LNCAP (cell line): ENCODE data around the gene ABHD4.

ENCODE experiments used
- TF ChIP-seq, protein P1 (sequence below): fragments of 450-650 bp; IDR thresholded peaks from 2 replicates; pipeline ENCODE4 v1.5.1; 2017; ENCODE audit warnings: mild to moderate bottlenecking

The ABHD4 gene

GRCh38 chr14:22656226-22656625 lies 58.1 kb downstream of the ABHD4 start:
- TF ChIP-seq, protein P1, sequence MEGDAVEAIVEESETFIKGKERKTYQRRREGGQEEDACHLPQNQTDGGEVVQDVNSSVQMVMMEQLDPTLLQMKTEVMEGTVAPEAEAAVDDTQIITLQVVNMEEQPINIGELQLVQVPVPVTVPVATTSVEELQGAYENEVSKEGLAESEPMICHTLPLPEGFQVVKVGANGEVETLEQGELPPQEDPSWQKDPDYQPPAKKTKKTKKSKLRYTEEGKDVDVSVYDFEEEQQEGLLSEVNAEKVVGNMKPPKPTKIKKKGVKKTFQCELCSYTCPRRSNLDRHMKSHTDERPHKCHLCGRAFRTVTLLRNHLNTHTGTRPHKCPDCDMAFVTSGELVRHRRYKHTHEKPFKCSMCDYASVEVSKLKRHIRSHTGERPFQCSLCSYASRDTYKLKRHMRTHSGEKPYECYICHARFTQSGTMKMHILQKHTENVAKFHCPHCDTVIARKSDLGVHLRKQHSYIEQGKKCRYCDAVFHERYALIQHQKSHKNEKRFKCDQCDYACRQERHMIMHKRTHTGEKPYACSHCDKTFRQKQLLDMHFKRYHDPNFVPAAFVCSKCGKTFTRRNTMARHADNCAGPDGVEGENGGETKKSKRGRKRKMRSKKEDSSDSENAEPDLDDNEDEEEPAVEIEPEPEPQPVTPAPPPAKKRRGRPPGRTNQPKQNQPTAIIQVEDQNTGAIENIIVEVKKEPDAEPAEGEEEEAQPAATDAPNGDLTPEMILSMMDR = no peak

GRCh38 chr14:22656945-22657731 lies 59.0 kb downstream of the ABHD4 start:
- TF ChIP-seq, protein P1 = no peak

DNA sequence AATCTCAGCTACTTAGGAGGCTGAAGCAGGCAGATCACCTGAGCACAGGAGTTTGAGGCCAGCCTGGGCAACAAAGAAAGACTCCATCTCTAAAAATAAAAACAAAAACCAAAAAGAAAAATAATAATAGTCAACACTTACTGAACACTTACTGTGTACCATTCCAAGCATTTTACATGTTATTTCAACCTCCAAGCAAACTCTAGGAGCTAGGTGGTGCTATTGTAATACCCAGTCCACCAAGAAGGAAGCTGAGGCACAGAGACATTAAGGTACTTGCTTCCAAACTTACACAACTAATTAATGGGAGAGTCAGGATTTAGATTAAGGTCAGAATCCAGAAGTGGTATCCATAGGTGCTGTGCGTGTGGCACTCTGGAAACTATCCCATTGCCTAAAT lies 59.8 kb downstream of the ABHD4 start:
- TF ChIP-seq, protein P1 = peak; percentile 60

DNA sequence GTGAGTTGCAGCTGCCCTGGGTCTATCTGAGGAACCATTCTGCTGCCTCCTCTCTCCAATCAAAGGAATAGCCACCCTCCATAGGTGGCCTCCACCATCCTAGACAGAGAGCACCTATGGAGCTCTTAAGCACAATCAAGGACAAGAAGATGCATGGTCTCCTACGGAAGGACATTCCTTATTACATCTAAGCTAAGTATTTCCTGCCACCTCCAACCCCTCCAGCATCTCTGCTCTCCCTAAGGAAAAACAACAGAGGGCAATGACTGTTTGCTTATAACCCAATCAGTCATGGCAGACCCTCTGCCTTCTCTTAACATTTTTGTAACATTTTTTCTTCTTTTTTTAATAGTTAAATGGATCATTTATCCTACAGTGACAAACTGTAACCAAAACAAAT lies 60.8 kb downstream of the ABHD4 start:
- TF ChIP-seq, protein P1 = no peak

DNA sequence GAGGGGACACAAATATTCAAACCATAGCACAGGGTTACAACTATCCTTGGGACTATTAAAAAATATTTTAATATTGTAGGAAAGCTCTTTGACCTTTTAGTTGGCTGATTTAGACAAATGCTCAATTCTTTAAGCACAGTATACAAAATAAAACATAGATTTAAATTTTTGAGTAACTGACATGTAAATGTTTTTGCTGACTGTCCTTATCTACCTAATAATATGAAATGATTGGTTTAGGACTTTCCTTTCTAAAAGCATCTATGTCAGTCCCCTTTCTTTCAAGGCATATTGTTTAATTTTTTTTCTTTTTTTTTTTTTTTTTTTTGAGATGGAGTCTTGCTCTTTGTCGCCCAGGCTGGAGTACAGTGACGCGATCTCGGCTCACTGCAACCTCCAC lies 62.6 kb downstream of the ABHD4 start:
- TF ChIP-seq, protein P1 = no peak
